Stomach (tissue), 9 donors: ENCODE data around the gene SIVA1. TPM values are rescaled to one million over a fixed set of nuclear protein-coding genes. Genes with fewer than 3 reads are reported as not detected.
A peak's percentile ranks its signal among the peaks of the same experiment; 100 is the strongest.
"Not testable (repeated sequence)": the region's sequence is repeated elsewhere in the genome, so short reads cannot be mapped to it uniquely, and the experiment has no call there.

Experiments used
- DNase-seq, 2 donors: peaks; one replicate each; pipeline versions ENCODE4 v3.0.0 to v3.0.0-alpha.2; 2013 to 2019
- H3K27ac ChIP-seq, 5 donors: fragments of 200-600 bp in 4 of 5; sonication (generic) in 4 of 5; one replicate each; pipeline ENCODE4 v1.5.1; 2013 to 2019; ENCODE audit warnings: mild to moderate bottlenecking in 1 of 5, moderate library complexity in 1 of 5
- H3K27me3 ChIP-seq, 3 donors: fragments of 200-600 bp; sonication (generic); one replicate each; pipeline ENCODE4 v1.5.1; 2017 to 2019; ENCODE audit warnings: mixed run types in 1 of 3
- H3K36me3 ChIP-seq, 4 donors: fragments of 200-600 bp; sonication (generic); 1 replicate in 3 of 4; 2 replicates in 1 of 4; pipeline ENCODE4 v1.5.1; 2016 to 2019
- H3K4me1 ChIP-seq, 4 donors: fragments of 200-600 bp; sonication (generic); one replicate each; pipeline ENCODE4 v1.5.1; 2016 to 2019
- H3K4me3 ChIP-seq, 4 donors: fragments of 200-600 bp; sonication (generic) in 3 of 4; one replicate each; pipeline ENCODE4 v1.5.1; 2016 to 2019; ENCODE audit warnings: mild to moderate bottlenecking in 1 of 4
- H3K9me3 ChIP-seq, 4 donors: fragments of 200-600 bp; sonication (generic); one replicate each; pipeline ENCODE4 v1.5.1; 2016 to 2019
- EP300 ChIP-seq: sonication (generic); formaldehyde crosslinking; IDR thresholded peaks from one replicate; pipeline ENCODE4 v1.6.1; 2017; ENCODE audit warnings: antibody characterized with exemption
- POLR2A ChIP-seq, 4 donors: fragments of 450-650 bp; IDR thresholded peaks; one replicate each; pipeline ENCODE4 v1.6.1; 2016; ENCODE audit warnings: antibody characterized with exemption in 4 of 4, control low read depth in 2 of 4, mild to moderate bottlenecking in 1 of 4, moderate library complexity in 1 of 4
- POLR2AphosphoS5 ChIP-seq, 3 donors: sonication (generic); formaldehyde crosslinking; IDR thresholded peaks; one replicate each; pipeline ENCODE4 v1.6.1; 2016; ENCODE audit warnings: antibody characterized with exemption in 3 of 3
- WGBS, 5 donors: extraction: QIAGEN DNeasy Blood & Tissue Kit in 3 of 5; methylation state at CpG; one replicate each; pipeline versions ENCODE4 v1.1.5 to v1.1.7; 2013 to 2018; 5-methylcytosine and 5-hydroxymethylcytosine counted together
- intact Hi-C: fragments of 100-400 bp; cut with DNase I; formaldehyde crosslinking; loops from one replicate; pipeline ENCODE4 v1.15.1; 2023; ENCODE audit warnings: low total_unique reads
- polyA plus RNA-seq, 3 donors: library from polyadenylated mRNA; stranded (reverse); fragments of 200-250 nt; gene quantifications; one replicate each; pipeline ENCODE4 v1.2.3, GENCODE V29; 2013
- total RNA-seq, 5 donors: library from RNA; depleted of rRNA; stranded (reverse); fragments of >200 nt; gene quantifications; one replicate each; pipeline versions ENCODE4 v1.1.0 to v1.2.3, GENCODE V29; 2014 to 2016
- TF ChIP-seq, protein P1 (sequence below), 7 experiments: fragments of 450-650 bp in 4 of 7; fragments of 200-600 bp in 3 of 7; sonication (generic) in 3 of 7; IDR thresholded peaks; one replicate each; pipeline ENCODE4 v1.5.1; 2016 to 2019; ENCODE audit warnings: antibody characterized with exemption in 7 of 7, control low read depth in 2 of 7, mild to moderate bottlenecking in 1 of 7
- donor health status: healthy with polysubstance abuse.
- donor health status: Bipolar disorder and iron deficiency.
- donor health status: healthy.

Gene SIVA1
- total and polyA plus RNA-seq, 8 donors, result 73.3 to 366 (median 230) TPM

DNA sequence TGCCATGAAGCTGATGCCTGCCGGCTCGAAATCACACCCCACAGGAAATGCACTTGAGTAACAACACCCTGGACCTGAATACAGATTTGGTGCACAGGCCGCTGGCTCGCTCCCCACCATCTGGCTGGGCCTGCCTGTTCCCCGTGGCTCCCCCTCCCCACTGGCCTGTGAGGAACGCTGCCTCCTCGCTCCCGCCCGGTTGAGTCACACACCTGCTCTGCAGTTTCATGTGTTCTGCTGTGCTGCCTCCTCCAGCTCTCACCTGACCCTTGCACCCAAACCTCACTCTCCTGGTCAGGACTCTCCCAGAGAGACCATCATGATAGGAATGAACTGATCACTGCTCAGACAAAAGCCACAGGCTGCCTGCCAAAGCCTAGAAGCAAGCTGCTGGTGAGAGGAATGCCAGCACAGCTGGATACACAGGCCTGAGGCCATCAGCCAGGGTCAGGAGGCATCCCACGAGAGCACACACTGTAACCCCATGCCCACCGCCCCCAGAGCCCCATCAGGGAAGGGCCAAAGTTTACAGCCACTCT is 3.8 kb upstream of the SIVA1 start:
- H3K4me1 ChIP-seq, result peaks cover 51 to 66% (median 63%) of the 10 kb centered on the region in 4 donors
- peak in 1 of 2 donors; percentile 73 for DNase-seq
- TF ChIP-seq POLR2A (IDR thresholded peaks at IDR 0.05) (no peak), POLR2AphosphoS5 (IDR thresholded peaks at IDR 0.05) (peak in 1 of 3 donors; percentile 15), EP300 (no peak)
- WGBS, 5 donors, result 38 to 53% (median 50%) methylated on average over 11 of the region's 11 CpGs
- intact Hi-C loops, result no loop called here
- no peaks in the 10 kb centered on the region for H3K9me3 ChIP-seq
- H3K36me3 ChIP-seq, result peaks cover 0 to 7% (median 5%) of the 10 kb centered on the region in 4 donors
- H3K27ac ChIP-seq, result peak overlapping the region in 4 of 5 donors; percentile 20 to 78 (median 48)
- H3K27me3 ChIP-seq, result no peaks in the 10 kb centered on the region
- no peak overlapping the region for H3K4me3 ChIP-seq

DNA sequence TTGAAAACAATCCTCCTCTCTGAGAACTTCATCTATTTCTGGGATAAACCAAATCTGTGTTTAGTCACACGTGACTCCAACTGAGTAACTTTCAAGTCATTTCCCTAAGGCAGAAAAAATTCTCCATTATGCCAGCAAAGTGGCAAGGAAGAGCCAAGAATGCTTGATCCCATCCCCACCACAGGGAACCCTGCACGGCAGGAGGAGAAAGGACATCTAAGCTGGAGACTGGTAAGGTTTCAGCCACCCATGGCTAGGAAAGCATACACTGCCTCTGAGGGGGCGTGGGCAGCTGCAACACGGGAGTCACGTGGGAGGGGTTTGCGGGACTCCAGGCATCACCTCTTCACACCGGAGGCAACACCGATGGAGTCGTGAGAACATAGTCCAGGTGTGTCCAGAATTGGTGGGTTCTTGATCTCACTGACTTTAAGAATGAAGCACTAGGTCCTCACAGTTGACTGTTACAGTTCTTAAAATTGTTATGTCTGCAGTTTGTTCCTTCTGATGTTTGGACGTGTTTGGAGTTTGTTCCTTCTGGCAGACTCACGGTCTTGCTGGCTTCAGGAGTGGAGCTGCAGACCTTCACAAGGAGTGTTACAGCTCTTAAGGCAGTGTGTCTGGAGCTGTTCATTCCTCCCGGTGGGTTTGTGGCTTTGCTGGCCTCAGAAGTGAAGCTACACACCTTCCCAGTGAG is 2.7 kb upstream of the SIVA1 start:
- intact Hi-C loops, result no loop called here
- Histone ChIP-seq H3K27me3 (no peaks in the 10 kb centered on the region), H3K27ac (peak overlapping the region in 2 of 5 donors; percentile 60 to 78), H3K4me1 (peaks cover 61 to 76% (median 73%) of the 10 kb centered on the region in 4 donors), H3K4me3 (no peak overlapping the region), H3K9me3 (no peaks in the 10 kb centered on the region), H3K36me3 (peaks cover 0 to 2% (median 1%) of the 10 kb centered on the region in 4 donors)
- no peak for DNase-seq
- 69 to 86% (median 79%) methylated on average over 12 of the region's 12 CpGs for WGBS, 5 donors
- TF ChIP-seq POLR2AphosphoS5 (IDR thresholded peaks at IDR 0.05) (no peak), POLR2A (IDR thresholded peaks at IDR 0.05) (no peak), EP300 (no peak)
- TF ChIP-seq, protein P1, sequence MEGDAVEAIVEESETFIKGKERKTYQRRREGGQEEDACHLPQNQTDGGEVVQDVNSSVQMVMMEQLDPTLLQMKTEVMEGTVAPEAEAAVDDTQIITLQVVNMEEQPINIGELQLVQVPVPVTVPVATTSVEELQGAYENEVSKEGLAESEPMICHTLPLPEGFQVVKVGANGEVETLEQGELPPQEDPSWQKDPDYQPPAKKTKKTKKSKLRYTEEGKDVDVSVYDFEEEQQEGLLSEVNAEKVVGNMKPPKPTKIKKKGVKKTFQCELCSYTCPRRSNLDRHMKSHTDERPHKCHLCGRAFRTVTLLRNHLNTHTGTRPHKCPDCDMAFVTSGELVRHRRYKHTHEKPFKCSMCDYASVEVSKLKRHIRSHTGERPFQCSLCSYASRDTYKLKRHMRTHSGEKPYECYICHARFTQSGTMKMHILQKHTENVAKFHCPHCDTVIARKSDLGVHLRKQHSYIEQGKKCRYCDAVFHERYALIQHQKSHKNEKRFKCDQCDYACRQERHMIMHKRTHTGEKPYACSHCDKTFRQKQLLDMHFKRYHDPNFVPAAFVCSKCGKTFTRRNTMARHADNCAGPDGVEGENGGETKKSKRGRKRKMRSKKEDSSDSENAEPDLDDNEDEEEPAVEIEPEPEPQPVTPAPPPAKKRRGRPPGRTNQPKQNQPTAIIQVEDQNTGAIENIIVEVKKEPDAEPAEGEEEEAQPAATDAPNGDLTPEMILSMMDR (IDR thresholded peaks at IDR 0.05), result no peak

DNA sequence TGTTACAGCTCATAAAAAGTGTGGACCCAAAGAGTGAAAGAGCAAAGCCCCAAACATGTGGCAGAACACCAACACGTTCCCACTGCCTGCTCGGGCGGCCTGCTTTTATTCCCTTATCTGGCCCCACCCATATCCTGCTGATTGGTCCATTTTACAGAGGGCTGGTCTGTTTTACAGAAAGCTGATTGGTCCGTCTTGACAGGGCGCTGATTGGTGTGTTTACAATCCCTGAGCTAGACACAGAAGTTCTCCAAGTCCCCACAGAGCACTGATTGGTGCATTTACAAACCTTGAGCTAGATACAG is 2.2 kb upstream of the SIVA1 start:
- H3K27ac ChIP-seq, H3K36me3 ChIP-seq, H3K9me3 ChIP-seq, DNase-seq, H3K27me3 ChIP-seq, intact Hi-C loops, H3K4me3 ChIP-seq: not testable (repeated sequence)
- 73 to 92% (median 81%) methylated on average over 5 of the region's 5 CpGs for WGBS, 5 donors
- H3K4me1 ChIP-seq, result peaks cover 62 to 77% (median 74%) of the 10 kb centered on the region in 4 donors

GRCh38 chr14:104751539-104752422 is 1.2 kb upstream of the SIVA1 start:
- WGBS, 5 donors, result 76 to 84% (median 80%) methylated on average over 46 to 90 of the region's 90 CpGs
- Histone ChIP-seq H3K36me3 (peaks cover 13 to 17% (median 17%) of the 10 kb centered on the region in 4 donors), H3K9me3 (no peaks in the 10 kb centered on the region), H3K4me3 (peak overlapping the region; percentile 64 to 99 (median 92)), H3K27me3 (no peaks in the 10 kb centered on the region), H3K27ac (peak overlapping the region; percentile 75 to 92 (median 91)), H3K4me1 (peaks cover 55 to 77% (median 69%) of the 10 kb centered on the region in 4 donors)
- intact Hi-C loops, result no loop called here
- DNase-seq, result peak in 1 of 2 donors; percentile 16
- TF ChIP-seq POLR2AphosphoS5 (IDR thresholded peaks at IDR 0.05) (no peak), POLR2A (IDR thresholded peaks at IDR 0.05) (no peak)

GRCh38 chr14:104752423-104752734 is 568 bp upstream of the SIVA1 start:
- WGBS, 5 donors, result 3 to 6% (median 5%) methylated on average over 7 to 21 of the region's 21 CpGs
- H3K27ac ChIP-seq, result peak overlapping the region; percentile 75 to 92 (median 91)
- intact Hi-C loops, result no loop called here
- H3K27me3 ChIP-seq, result no peaks in the 10 kb centered on the region
- peak overlapping the region; percentile 64 to 99 (median 92) for H3K4me3 ChIP-seq
- TF ChIP-seq POLR2AphosphoS5 (IDR thresholded peaks at IDR 0.05) (no peak), EP300 (no peak), POLR2A (IDR thresholded peaks at IDR 0.05) (no peak)
- TF ChIP-seq, protein P1 (IDR thresholded peaks at IDR 0.05), result no peak
- DNase-seq, result no peak
- peaks cover 49 to 73% (median 63%) of the 10 kb centered on the region in 4 donors for H3K4me1 ChIP-seq
- H3K9me3 ChIP-seq, result no peaks in the 10 kb centered on the region
- peaks cover 18 to 23% (median 23%) of the 10 kb centered on the region in 4 donors for H3K36me3 ChIP-seq
